T-helper 9 cell (primary cell): ENCODE data around the gene PLD2.
"Not testable (repeated sequence)": the region's sequence is repeated elsewhere in the genome, so short reads cannot be mapped to it uniquely, and the experiment has no call there.

Experiments used
- DNase-seq: peaks from one replicate; pipeline ENCODE4 v3.0.0-alpha.2; 2020

PLD2 gene

GRCh38 chr17:4834681-4835020, 27.7 kb downstream of the PLD2 start:
- DNase-seq: no peak

GRCh38 chr17:4836221-4836620, 29.3 kb downstream of the PLD2 start:
- no peak for DNase-seq

- DNase-seq: no peak
Observed at GRCh38 chr17:4837471-4838308, 30.7 kb downstream of the PLD2 start.

GRCh38 chr17:4838309-4838785, 31.4 kb downstream of the PLD2 start:
- no peak for DNase-seq

GRCh38 chr17:4839221-4839620, 32.3 kb downstream of the PLD2 start:
- DNase-seq: no peak

- no peak for DNase-seq
Observed at GRCh38 chr17:4839965-4840892, 33.3 kb downstream of the PLD2 start.

GRCh38 chr17:4840893-4841242, 33.9 kb downstream of the PLD2 start:
- no peak for DNase-seq

- no peak for DNase-seq
Observed at GRCh38 chr17:4842376-4842775, 35.4 kb downstream of the PLD2 start.

- no peak for DNase-seq
Observed at GRCh38 chr17:4843321-4844000, 36.5 kb downstream of the PLD2 start.

- no peak for DNase-seq
Observed at GRCh38 chr17:4845118-4845517, 38.2 kb downstream of the PLD2 start.

GRCh38 chr17:4846635-4847390, 39.9 kb downstream of the PLD2 start:
- DNase-seq: no peak

- no peak for DNase-seq
Observed at GRCh38 chr17:4849011-4849536, 42.1 kb downstream of the PLD2 start.

- no peak for DNase-seq
Observed at GRCh38 chr17:4850246-4850645, 43.3 kb downstream of the PLD2 start.

- DNase-seq: no peak
Observed at GRCh38 chr17:4851084-4851483, 44.1 kb downstream of the PLD2 start.

- peak; percentile 38 for DNase-seq
Observed at GRCh38 chr17:4852567-4853207, 45.7 kb downstream of the PLD2 start.

- peak; percentile 5 for DNase-seq
Observed at GRCh38 chr17:4853208-4853671, 46.3 kb downstream of the PLD2 start.

GRCh38 chr17:4854111-4854681, 47.2 kb downstream of the PLD2 start:
- no peak for DNase-seq

GRCh38 chr17:4856271-4856936, 49.5 kb downstream of the PLD2 start:
- no peak for DNase-seq

- DNase-seq: no peak
Observed at GRCh38 chr17:4856937-4857314, 50.0 kb downstream of the PLD2 start.

GRCh38 chr17:4857347-4857746, 50.4 kb downstream of the PLD2 start:
- not testable (repeated sequence) for DNase-seq
